Measurements from ENCODE around the gene KDSR.
A peak's percentile ranks its signal among the peaks of the same experiment; 100 is the strongest.

KDSR gene

DNA sequence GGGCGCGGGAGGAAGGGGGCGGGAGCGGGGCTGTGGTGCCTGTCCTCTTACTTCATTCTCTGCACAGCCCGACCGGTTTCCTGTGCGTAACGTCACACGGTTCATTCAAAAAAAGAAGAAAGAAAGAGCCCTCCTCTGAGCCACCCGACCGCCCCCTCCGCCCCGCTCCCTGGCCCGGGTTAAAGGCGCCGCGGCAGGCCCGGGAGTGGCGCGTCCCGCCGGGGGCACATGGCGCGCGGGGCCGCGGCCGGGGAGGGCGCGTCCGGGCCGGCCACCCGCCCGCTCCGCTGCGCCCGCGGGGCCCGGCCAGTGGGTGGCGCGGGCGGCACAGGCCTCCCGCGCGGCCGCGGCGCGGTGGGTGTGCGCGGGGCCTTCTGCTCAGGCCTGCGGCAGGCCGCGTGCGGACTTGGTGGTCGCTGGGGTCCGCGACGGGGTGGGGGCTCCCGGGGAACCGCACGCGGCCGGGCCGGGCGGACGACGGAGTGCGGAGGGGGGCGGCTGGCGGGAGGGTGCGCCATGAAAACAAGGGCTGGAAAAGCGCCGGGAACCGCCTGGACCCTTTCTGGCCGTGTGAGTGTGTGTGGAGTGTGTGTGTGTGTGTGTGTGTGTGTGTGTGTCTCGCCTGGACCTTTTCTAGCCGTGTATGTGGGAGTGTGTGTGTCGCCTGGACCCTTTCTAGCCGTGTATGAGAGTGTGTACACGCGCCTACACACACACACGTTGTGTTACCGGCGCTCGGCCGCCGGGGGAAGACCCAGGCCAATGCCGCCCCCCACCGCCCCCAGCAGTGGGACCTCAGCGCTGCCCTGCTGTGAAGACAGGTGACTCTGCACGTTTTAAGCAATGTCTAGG, 46.7 kb downstream of the KDSR start:
- DNase-seq = peak; percentile 89

DNA sequence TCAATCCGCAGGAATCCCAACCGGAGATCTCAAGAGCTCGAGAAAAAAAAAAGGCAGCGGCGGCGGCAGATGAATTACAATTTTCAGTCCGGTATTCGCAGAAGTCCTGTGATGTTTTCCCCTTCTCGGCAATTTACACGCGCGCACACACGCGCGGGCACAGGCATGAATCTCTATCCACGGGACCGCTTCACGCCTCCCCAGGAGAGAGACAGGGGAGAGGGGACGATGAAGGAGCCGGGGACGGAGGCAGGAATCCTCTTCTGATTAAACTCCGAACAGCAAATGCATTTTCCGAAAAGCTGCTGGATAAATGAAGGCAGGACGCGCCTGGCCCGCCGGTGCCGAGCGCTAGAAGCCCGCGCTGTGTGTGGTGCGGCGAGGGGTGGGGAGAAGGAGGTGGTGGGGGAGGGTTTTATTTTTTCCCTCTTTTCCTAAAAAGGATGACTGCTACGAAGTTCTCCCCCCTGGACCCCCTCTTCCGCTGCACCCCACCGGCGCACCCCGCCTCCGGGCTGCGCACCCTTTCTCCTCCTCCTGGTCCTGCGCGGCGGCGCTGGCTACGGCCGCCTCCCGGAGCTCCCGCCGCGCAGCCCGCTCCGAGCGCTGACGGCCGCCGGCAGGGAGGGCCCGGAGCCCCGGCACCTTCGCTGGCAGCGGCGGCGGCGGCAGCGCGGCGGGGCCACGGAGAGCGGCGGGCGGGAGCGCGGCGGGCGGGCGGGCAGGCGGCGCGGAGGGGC, 47.5 kb downstream of the KDSR start, which contains the start of gene BCL2:
Gene BCL2, minus strand, starts transcription at position 387 of the 740 bp plus-strand sequence.
- DNase-seq = no peak

DNA sequence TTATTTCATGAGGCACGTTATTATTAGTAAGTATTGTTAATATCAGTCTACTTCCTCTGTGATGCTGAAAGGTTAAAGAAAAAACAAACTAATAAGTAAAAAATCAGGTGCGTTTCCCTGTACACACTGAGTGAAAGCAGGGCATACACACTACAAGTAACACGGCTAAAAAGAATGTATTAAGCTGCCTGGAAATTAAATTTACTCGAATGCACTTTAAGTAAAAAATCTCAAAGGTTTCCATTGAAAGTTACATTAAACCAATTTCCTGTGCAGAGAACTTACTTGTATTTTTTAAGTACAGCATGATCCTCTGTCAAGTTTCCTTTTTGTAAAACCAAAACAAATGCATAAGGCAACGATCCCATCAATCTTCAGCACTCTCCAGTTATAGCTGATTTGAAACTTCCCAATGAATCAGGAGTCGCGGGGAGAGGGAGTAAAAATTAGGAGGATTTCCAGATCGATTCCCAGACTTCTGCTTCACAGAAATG, 48.1 kb downstream of the KDSR start:
- DNase-seq = no peak

DNA sequence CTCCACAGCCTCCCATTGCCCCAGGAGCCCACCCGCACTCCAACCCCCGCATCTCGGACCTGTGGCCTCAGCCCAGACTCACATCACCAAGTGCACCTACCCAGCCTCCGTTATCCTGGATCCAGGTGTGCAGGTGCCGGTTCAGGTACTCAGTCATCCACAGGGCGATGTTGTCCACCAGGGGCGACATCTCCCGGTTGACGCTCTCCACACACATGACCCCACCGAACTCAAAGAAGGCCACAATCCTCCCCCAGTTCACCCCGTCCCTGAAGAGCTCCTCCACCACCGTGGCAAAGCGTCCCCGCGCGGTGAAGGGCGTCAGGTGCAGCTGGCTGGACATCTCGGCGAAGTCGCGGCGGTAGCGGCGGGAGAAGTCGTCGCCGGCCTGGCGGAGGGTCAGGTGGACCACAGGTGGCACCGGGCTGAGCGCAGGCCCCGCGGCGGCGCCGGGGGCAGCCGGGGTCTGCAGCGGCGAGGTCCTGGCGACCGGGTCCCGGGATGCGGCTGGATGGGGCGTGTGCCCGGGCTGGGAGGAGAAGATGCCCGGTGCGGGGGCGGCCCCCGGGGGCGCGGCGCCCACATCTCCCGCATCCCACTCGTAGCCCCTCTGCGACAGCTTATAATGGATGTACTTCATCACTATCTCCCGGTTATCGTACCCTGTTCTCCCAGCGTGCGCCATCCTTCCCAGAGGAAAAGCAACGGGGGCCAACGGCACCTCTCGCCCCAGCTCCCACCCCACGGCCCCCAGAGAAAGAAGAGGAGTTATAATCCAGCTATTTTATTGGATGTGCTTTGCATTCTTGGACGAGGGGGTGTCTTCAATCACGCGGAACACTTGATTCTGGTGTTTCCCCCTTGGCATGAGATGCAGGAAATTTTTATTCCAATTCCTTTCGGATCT, 48.8 kb downstream of the KDSR start:
- peak; percentile 84 for DNase-seq

DNA sequence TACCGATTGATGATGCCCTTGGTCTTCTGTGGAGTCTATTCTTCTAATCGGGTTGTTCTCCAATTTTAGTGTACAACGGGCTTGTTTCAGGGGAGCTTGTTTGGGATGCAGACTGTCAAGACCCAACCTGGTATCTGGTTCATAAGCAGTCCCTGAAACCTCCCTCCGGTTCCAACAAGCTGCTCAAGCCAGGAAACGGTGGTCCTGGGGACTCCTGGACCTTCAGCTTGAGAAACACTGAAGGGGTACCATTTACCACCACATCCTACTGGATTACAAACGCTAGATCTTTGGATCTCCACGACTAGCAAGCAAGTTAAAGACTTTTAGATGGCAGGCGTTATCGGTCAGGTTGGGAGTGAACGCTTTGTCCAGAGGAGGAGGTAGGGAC, 49.5 kb downstream of the KDSR start:
- DNase-seq = no peak

DNA sequence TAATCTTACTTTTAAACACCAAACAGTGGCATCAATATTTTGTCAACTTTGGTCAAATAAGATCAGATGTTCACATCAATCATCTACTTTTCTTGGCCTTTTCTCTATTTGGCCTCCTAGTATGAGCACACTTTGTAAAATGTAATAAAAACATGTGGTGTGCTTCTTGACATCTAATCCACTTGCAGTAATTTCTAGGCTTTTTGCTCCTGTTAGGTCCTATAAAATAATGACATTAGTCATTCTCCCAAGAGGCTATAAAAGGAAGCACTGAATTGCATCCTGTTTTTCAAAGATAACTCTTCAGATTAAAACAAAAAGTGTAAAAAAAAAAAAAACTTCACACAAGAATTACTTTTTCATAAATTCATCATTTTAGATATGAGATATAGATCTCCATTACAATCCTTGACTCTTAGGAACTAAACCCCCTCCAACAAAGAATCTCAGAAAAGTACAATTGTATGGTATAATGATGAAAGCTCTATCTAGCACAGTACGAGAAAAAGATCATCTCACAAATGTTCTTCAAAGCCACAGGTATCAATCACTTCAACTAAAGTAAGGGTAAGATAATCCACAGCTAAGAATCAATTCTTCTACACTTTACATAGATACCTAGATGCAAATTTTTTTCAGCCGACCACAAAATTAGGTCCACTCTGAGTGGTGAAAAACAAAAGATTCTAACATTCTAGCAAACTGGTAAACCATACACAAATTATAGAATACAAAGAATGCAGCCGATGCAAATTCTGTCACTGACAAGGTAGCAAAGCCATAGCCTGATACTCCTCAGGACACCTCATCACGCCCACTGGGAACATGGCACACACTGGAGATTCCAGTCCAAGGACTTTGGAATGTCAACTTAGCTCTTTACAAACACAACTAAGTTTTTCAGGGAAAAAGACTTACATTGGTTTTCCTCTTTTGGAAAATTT, 50.1 kb downstream of the KDSR start:
- DNase-seq = no peak

DNA sequence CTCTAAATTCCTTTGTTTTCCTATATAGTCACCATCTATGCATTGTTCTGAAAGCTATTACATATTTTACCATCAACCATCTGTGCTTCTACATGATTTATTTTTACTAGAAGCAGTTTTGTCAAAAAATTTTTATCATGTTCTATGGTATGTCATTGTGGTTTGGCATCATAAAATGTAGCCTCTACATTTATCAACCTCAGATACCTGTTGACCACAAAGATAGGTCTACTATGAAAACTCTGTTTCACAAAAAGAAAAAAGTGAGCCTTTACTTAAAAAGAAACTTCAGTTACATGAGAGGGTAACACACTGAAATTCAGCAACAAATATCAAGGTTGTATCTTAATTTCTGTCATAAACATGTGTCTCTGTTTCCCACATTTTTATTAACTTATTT, 51.1 kb downstream of the KDSR start:
- no peak for DNase-seq

DNA sequence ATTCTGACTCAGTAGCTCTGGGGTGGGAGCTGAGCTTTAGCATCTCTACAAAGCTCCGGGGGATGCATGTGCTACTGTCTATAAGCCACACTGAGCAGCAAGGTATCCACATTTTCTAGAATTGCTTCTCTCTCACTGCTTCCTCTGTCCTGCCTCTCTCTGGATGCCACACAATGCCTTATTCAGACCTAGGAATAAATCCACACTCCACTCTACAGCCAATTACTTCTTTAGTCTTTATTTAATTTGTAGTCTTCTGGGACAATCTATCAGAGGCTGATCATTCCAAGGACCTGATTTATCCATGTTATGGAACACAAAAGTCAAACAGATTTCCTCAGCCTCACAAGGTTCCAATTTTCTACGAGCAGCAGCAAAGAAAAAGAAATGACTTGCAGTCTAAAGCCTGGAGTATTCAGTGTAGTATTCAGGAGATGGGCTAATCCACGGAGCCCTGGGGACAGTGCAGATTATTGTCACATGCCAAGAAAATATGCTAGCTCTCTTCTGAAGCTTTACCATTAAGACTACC, 51.8 kb downstream of the KDSR start:
- no peak for DNase-seq

DNA sequence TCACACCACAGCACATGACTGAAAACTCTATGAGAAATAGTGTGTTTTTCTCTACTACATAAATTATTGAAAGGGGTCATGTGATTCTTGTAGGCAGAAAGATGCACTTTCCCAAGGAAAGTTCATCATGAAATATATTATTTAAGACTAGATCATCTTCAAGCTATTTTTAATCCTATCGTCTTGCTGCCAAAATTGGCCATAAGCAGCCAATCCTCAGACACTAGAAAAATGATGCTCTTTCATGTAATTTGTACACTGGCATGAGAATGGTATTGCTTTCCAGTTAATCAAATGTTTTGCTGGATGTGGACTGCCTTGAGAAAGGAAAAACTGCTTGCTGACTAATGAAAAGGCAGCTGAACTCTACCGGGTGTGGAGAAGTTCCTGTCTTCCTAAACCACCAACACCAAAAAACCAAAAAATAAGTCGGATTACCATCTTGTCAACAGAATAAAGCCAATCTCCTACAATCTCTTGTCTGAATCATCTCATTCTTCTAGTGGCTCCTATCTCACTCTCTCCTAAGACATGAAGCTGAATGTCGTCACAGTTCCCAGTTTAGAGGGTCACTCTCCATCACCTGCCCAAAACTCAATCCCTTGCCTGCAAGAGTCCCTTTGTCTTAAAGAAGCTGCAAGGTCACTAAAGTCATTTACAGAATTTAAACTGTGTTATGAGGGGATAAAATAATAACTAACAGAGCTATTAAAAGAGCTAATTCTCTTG, 52.8 kb downstream of the KDSR start:
- no peak for DNase-seq

DNA sequence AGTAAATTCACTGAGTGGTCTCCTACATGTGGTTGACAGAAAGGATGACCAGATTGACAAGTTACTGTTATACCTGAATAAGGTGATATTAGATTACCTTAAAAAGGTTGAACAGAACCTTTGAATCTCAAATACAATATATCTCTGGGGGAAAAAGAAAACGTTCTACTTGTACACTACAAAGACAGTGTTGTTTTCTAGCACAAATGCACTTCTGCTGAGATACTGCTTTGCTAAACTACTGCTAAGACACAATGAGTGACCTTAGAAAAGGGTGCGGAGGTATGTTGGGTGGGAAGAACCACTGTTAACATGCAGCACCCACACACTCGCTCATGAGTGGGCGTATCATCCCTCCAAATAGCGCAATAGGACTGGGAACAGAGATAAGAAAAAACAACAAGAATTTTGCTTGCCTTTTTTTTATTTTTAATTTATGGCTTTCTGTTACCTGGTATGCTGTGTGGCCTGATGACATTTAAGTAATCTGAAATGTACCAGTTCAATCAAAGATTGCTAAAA, 53.5 kb downstream of the KDSR start:
- no peak for DNase-seq

DNA sequence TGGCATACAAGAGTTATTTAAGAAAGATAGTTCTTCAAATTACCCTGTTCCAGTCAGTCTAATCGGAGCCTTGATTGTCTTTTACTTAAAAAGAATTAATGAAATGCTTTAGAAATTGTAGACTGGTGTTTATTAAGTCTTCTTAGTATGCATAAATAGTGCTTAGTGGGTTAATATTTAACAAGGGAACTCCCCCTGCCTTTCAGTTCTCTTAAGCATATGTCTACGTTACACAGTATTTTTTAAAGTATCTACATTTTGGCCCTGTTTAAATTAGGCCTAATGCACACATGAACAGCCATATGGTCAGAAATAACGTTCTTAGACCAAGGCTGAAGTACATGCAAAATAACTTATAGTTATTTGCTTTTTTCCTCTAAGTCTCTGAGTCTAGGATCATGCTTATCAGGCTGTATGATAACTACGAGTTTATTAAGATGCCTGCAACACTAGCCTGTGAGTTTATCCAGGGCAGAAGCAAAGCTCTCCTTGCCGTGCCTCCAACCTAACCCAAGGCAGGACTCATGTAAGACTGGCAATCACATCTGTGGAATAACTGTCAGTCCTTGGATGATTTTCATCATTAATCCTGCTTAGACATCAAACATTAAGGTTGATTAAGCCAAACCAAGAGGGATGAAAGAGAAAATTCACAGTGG, 54.1 kb downstream of the KDSR start:
- DNase-seq = no peak

DNA sequence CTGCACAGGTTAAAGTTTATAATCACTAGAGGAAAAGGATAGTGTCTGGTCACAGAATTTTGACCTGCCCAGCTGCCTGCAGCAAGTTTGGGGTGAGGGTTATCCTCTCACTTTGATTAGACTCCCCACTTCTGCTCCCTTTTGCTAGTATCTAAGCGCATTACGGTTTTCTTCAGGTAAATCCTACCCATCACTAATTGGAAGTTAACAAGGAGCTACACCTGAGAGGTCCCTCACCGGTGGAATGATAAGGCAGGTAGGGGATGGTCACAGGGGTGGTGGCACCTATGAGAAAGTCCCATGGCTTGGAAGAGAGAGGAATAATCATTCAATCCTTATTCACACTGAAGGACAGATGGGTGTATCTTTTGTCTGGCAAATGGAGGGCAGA, 55.0 kb downstream of the KDSR start:
- no peak for DNase-seq

DNA sequence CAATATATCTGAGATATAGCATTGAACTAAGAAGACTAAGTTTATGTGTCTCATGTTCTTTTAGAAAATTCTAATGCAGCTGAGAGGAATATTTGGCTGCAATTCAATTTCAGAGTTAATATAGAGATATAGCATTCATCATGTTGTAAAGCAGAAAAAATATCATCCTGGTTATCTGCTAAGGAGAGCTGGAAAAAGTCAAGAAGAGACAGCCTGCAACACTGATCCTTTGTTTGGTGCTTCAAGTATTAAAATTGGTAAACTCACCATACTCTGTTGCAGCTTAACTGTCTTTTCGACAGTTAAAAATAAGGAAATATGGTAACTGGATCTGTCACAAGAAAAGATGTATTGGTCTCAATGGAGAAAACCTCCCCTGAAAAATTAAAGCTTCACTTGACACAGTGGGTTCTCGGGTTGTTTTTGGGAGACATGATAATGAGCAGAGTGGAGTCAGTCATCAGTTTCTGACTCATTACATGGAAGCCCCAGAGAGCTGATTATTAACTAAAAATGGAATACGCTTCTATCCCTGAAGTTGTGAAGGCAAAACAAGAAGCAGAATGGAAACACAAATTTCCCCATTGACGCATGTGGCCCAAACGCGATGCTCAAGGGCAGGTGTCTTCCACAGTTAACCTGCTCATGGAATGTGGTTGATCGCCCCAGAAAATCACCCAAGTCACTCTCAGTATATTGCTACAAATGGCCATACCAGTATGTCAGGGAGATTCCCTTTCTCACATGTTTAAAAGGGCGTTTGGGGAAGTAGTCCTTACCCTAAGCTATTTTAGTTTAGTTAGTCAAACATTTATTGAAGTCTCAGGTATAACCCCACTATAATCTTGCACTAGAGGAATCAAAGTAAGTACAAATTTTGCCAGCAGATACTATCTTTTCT, 55.6 kb downstream of the KDSR start:
- DNase-seq = no peak

DNA sequence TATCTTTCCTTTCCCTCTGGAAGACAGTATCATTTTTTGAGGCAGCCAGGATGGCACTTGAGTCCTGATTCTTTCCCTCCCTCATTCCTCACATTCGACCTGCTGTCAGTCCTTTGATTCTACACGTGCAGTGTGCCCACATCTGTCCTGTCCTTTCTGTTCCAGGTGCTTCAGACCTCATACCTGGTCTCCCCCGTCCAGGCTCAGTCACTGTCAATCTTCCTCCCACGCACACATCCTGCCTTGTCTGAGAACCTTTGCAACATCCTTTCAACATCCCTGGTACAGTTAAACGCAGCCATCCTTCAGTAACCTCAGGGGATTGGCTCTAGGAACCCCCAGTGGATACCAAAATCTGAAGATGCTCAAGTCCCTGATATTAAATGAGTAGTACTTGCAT, 57.6 kb downstream of the KDSR start:
- DNase-seq = peak; percentile 20

DNA sequence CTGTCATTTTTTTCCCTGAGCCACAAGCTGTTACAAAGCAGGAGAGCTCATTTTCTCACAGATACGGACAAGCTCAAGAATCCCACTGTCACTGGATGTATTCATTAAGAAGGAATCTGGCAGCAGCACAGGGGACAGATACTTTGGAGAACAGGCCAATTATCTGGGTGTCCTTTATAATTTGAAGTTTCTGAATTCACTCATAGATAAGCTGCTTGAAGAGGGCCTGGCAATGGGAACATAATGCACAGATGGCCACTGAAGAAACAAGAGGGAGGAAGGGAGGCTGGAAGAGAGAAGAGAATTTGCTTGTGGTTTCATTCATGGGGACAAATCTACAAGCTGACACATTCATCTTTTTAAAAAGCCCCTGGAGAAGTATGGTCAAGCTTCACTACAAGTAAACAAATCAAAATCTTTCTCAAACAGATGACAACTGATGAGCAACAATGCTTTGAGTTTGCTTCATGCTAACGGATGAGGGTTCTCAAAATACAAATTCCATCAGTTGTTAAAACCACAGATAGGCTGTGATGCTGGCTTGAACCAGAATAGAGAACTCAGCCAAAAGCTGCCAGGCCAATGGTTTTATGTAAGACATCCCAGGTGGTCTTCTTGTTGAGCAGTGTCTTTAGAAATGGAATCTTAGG, 59.3 kb downstream of the KDSR start:
- DNase-seq = no peak

DNA sequence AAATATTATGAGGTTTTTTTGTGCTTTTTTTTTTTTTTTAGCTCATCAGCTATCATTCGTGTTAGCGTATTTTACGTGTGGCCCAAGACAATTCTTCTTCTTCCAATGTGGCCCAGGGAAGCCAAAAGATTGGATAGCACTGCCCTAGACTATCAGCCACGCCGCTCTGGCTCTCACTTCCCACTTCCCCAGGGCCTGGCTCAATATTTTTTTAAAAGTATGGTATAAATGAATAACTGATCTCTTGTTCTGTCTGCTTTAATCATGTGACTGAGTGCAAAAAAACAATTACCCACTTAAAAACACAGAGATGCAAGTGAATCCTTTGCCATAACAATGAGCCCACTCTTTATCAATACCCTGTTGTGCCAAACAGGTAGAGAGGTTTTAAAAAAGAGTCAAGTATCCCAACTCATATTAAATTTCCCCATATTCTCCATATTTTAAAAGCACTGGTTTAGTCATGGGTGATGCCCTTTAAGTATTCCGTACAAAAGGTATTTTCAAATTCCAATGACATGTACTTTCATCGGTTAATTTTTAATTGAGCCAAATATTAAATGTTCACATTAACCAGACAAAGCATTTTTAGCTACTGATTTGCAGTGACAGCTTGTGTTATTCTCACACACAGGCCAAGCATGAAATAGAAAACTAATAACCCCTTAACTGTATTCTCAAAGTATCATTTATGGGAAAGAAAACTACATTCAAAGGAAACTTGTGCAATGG, 60.0 kb downstream of the KDSR start:
- no peak for DNase-seq

DNA sequence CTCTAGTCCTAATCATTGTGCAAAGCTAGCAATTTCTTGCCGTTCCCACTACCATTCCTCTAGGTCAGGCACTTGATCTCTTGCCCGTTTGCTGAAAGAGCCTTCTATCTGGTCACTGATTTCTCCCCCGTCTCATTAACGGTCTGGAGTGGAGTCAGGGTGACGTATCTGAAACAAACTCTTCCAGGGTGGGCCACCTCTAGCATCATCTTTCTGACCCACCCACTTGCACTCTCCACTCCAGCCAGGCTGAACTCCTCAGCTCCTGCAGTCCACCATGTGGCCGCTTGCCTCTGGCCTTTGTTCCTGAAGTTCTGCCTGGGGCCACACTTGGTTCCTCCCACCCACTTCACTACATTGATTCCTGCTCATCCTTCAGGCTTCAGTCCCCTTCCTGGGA, 60.8 kb downstream of the KDSR start:
- no peak for DNase-seq

DNA sequence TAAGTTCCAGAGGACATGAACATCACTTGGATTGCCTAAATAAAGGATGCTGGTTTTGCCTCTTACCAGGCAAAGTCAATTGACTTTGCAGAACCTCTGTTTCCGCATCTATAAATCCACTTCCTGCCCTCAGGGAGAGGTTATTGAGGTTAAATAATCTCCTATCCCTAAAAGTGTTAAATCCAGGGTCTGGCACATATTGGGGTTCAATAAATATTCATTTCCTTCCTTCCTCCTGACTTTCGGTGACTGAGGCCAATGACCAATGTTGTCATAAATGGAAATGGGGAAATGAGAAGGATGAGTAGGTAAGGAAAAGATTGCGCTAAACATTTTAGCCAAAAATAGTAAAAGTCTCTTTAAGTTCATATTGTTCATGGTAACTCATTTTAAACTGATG, 63.5 kb downstream of the KDSR start:
- no peak for DNase-seq
